SU-DHL-6 (cell line): ENCODE data around the gene KCNQ1OT1.

Experiments
- H2AFZ ChIP-seq: fragments of 200-600 bp; sonication (generic); 2 replicates; pipeline ENCODE4 v1.6.1; 2014; ENCODE audit warnings: low read depth, mild to moderate bottlenecking, moderate library complexity, mixed read lengths, antibody characterized with exemption, low read length; ENCODE audit not compliant: severe bottlenecking
- H3F3A ChIP-seq: fragments of 200-600 bp; shearing (Covaris generic); 2 replicates; pipeline ENCODE4 v1.6.0; 2016; ENCODE audit warnings: antibody characterized with exemption, mild to moderate bottlenecking; ENCODE audit not compliant: insufficient read depth
- H3K27ac ChIP-seq: fragments of 200-600 bp; sonication (generic); 2 replicates; pipeline ENCODE4 v1.5.1; 2016; ENCODE audit warnings: low read depth, mild to moderate bottlenecking, low read length, moderate library complexity, mixed read lengths
- H3K27me3 ChIP-seq: fragments of 200-600 bp; sonication (generic), shearing (Covaris generic); 2 replicates; pipeline ENCODE4 v1.6.0; 2014; ENCODE audit warnings: mild to moderate bottlenecking, low read length
- H3K36me3 ChIP-seq: fragments of 200-600 bp; sonication (generic); 2 replicates; pipeline ENCODE4 v1.6.1; 2014; ENCODE audit warnings: mild to moderate bottlenecking, low read length, mixed read lengths
- H3K4me2 ChIP-seq: fragments of 300-600, 200-600 bp; shearing (Covaris generic), sonication (generic); 2 replicates; pipeline ENCODE4 v1.6.0; 2014; ENCODE audit warnings: low read length, low read depth, mild to moderate bottlenecking; ENCODE audit not compliant: poor library complexity, severe bottlenecking
- H3K4me3 ChIP-seq: fragments of 200-600 bp; sonication (generic); 2 replicates; pipeline ENCODE4 v1.5.1; 2014; ENCODE audit warnings: antibody characterized with exemption, low read length, mild to moderate bottlenecking, mixed read lengths; ENCODE audit not compliant: insufficient read depth, poor library complexity, severe bottlenecking
- H3K79me2 ChIP-seq: fragments of 200-600 bp; sonication (generic); 2 replicates; pipeline ENCODE4 v1.6.1; 2014; ENCODE audit warnings: mild to moderate bottlenecking, low read length, moderate library complexity; ENCODE audit not compliant: insufficient read depth
- H3K9ac ChIP-seq: fragments of 200-600 bp; sonication (generic); 2 replicates; pipeline ENCODE4 v1.7.0; 2014; ENCODE audit warnings: mild to moderate bottlenecking, low read length
- H3K9me2 ChIP-seq: fragments of 200-600 bp; sonication (generic); replicated peaks from 2 replicates; pipeline ENCODE4 v1.6.1; 2014; ENCODE audit warnings: low read length; ENCODE audit not compliant: insufficient read depth
- H3K9me3 ChIP-seq: fragments of 200-600 bp; sonication (generic); 2 replicates; pipeline ENCODE4 v1.6.1; 2014; ENCODE audit warnings: low read length, mixed read lengths; ENCODE audit not compliant: insufficient read depth
- H4K20me1 ChIP-seq: fragments of 200-600 bp; sonication (generic); 2 replicates; pipeline ENCODE4 v1.6.1; 2014; ENCODE audit warnings: low read depth, mild to moderate bottlenecking, antibody characterized with exemption, low read length, moderate library complexity, mixed read lengths
- EZH2phosphoT487 ChIP-seq: fragments of 200-600 bp; sonication (generic), shearing (Covaris generic); conservative IDR thresholded peaks from 2 replicates; pipeline ENCODE4 v1.6.1; 2018; ENCODE audit warnings: mild to moderate bottlenecking, antibody characterized with exemption, low read length, moderate library complexity, mixed read lengths
- TF ChIP-seq, protein P1 (sequence below): fragments of 200-600 bp; sonication (generic); IDR thresholded peaks from one replicate; pipeline ENCODE4 v1.5.1; 2017; ENCODE audit warnings: antibody characterized with exemption, mild to moderate bottlenecking, low read length, moderate library complexity; ENCODE audit not compliant: insufficient read depth, poor library complexity, severe bottlenecking

KCNQ1OT1 gene

DNA sequence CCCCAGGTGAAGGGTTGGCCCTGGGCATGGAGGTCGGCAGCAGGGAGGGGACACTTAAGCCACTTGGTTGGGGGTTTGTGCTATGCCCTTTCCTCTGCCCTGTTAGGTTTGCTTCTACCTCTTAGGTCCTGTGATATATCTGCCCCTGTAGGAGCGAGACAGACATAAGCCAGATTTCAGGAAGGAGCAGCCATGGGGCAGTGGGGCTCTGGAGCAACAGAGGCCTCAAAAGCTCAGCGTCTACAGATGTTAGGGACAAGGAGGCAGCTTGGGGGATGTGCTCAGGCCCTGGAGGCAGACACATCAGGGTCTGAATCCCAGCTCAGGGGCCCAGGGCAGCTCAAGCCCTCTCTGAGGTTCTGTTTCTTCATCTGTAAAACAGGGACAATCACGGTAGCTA is 27.2 kb upstream of the KCNQ1OT1 start:
- H2AFZ ChIP-seq, result no peak overlapping the region
- no peaks in the 10 kb centered on the region for H3F3A ChIP-seq
- no peaks in the 10 kb centered on the region for H4K20me1 ChIP-seq
- no peak for TF ChIP-seq EZH2phosphoT487
- TF ChIP-seq, protein P1, sequence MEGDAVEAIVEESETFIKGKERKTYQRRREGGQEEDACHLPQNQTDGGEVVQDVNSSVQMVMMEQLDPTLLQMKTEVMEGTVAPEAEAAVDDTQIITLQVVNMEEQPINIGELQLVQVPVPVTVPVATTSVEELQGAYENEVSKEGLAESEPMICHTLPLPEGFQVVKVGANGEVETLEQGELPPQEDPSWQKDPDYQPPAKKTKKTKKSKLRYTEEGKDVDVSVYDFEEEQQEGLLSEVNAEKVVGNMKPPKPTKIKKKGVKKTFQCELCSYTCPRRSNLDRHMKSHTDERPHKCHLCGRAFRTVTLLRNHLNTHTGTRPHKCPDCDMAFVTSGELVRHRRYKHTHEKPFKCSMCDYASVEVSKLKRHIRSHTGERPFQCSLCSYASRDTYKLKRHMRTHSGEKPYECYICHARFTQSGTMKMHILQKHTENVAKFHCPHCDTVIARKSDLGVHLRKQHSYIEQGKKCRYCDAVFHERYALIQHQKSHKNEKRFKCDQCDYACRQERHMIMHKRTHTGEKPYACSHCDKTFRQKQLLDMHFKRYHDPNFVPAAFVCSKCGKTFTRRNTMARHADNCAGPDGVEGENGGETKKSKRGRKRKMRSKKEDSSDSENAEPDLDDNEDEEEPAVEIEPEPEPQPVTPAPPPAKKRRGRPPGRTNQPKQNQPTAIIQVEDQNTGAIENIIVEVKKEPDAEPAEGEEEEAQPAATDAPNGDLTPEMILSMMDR, result no peak
- H3K27ac ChIP-seq, result no peak overlapping the region
- no peaks in the 10 kb centered on the region for H3K9me3 ChIP-seq
- H3K9ac ChIP-seq, result no peak overlapping the region
- H3K79me2 ChIP-seq, result no peaks in the 10 kb centered on the region
- H3K36me3 ChIP-seq, result no peaks in the 10 kb centered on the region
- no peaks in the 10 kb centered on the region for H3K27me3 ChIP-seq
- H3K9me2 ChIP-seq, result no peaks in the 10 kb centered on the region
- no peak overlapping the region for H3K4me2 ChIP-seq
- H3K4me3 ChIP-seq, result no peak overlapping the region

DNA sequence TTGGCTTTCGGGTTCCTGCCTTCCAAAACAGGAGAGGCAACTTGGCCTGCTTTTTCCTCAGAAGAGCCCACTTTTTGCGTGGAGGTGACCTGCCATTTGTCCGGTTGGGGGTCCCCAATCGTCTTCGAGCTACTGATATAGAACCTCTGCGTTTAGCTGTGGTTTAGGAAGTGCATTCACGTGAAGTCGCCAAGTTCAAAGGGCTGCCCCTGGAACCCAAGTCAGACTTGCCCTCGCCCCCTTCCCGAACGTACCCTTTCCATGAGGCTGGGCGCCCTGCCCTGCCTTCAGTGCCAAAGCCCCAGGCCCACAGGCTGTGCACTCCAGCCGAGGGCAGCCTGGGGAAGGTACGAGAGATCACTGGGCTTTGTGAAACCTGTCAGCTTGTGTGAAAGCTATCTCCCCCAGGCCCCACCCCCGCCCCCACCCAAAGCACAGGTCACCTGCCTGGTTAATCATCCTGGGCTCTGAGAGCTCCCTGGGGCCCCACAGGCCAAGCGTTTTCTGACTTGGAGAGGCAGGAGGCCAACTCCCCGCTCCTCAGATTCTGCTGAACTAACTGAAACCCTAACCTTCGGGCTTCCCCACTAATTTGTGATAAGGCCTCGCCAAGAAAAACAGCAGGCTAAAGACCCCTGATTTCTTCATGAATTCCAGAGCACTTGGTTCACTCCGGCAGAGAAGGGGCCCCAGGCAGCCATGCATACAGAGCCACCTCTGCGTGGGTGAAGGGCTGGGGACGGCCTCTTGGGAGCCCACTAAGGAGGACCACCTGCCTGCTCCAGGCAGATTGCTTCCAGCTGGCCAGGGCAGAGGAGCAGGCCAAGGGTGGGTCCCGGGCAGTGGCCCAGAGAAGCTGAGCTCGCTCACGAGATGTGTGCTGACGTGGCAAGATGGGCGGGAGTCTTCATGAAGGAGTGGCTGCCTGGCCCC is 25.8 kb upstream of the KCNQ1OT1 start:
- H3K27ac ChIP-seq, result no peak overlapping the region
- no peak overlapping the region for H3K4me3 ChIP-seq
- H2AFZ ChIP-seq, result no peak overlapping the region
- TF ChIP-seq EZH2phosphoT487, result no peak
- TF ChIP-seq, protein P1, result no peak
- H3F3A ChIP-seq, result no peaks in the 10 kb centered on the region
- H3K36me3 ChIP-seq, result no peaks in the 10 kb centered on the region
- no peaks in the 10 kb centered on the region for H4K20me1 ChIP-seq
- H3K9ac ChIP-seq, result no peak overlapping the region
- no peak overlapping the region for H3K4me2 ChIP-seq
- H3K79me2 ChIP-seq, result no peaks in the 10 kb centered on the region
- H3K27me3 ChIP-seq, result no peaks in the 10 kb centered on the region
- no peaks in the 10 kb centered on the region for H3K9me2 ChIP-seq
- no peaks in the 10 kb centered on the region for H3K9me3 ChIP-seq

DNA sequence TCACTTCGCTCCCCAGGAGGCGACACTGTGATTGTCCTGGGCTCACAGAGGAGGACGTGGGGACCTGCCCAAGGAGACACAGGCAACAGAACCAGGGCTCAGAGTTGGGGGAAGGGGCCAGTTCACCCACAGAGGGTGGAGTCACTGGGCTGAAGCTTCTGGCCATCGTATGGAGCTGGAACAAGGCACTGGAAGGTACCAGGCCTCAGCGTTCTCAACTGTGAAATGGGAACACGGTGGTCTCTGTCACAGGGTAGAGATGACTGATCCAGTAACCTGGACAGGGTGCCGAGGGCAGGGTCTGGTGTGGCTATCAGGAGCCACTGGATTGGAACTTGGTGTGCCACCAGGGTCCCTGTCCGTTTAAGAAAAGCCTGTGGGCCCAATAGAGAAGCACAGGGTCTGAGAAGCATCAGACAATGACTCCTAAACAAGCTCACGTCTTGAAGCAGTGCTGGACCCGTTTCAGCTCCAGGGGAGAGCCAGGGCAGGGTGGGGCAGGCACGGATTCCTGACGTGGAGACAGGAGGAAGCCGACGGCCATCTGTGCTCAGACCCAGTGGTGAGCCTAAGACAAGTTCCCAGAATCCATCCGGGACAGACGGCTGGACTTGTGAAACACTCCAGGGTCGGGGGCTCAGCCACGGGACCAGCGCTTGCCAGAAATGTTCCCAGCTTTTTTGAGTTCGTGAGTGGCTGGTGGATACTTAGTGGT is 25.0 kb upstream of the KCNQ1OT1 start:
- no peak overlapping the region for H3K4me3 ChIP-seq
- no peaks in the 10 kb centered on the region for H3K9me3 ChIP-seq
- no peaks in the 10 kb centered on the region for H3K36me3 ChIP-seq
- H3K4me2 ChIP-seq, result no peak overlapping the region
- no peak overlapping the region for H3K9ac ChIP-seq
- H3K9me2 ChIP-seq, result no peaks in the 10 kb centered on the region
- H3K27ac ChIP-seq, result no peak overlapping the region
- H4K20me1 ChIP-seq, result no peaks in the 10 kb centered on the region
- H3K27me3 ChIP-seq, result no peaks in the 10 kb centered on the region
- no peak overlapping the region for H2AFZ ChIP-seq
- TF ChIP-seq EZH2phosphoT487, result no peak
- TF ChIP-seq, protein P1, result no peak
- H3K79me2 ChIP-seq, result no peaks in the 10 kb centered on the region
- no peaks in the 10 kb centered on the region for H3F3A ChIP-seq
